Thymus (tissue), 11 donors: ENCODE data around the gene ABCA3. TPM values are rescaled to one million over a fixed set of nuclear protein-coding genes. Genes with fewer than 3 reads are reported as not detected.

Experiments used
- DNase-seq, 9 donors: peaks; one replicate each; pipeline ENCODE4 v3.0.0-alpha.2; 2013; ENCODE audit warnings: low spot score in 9 of 9, low read depth in 6 of 9, missing footprints in 1 of 9
- H3K27ac ChIP-seq, 2 donors: one replicate each; pipeline ENCODE4 v1.5.1; 2013; ENCODE audit warnings: control low read depth in 1 of 2, low read depth in 1 of 2, low read length in 1 of 2, mild to moderate bottlenecking in 1 of 2, moderate library complexity in 1 of 2
- H3K27me3 ChIP-seq, 2 donors: one replicate each; pipeline ENCODE4 v1.5.1; 2013; ENCODE audit warnings: low read length in 1 of 2; ENCODE audit not compliant: control insufficient read depth in 2 of 2, insufficient read depth in 1 of 2
- H3K36me3 ChIP-seq, 2 donors: one replicate each; pipeline ENCODE4 v1.5.1; 2013; ENCODE audit warnings: low read length in 1 of 2, mild to moderate bottlenecking in 1 of 2, moderate library complexity in 1 of 2; ENCODE audit not compliant: control insufficient read depth in 2 of 2, insufficient read depth in 2 of 2
- H3K4me1 ChIP-seq, 2 donors: one replicate each; pipeline ENCODE4 v1.5.1; 2013; ENCODE audit warnings: low read length in 2 of 2; ENCODE audit not compliant: control insufficient read depth in 2 of 2, insufficient read depth in 2 of 2
- H3K4me3 ChIP-seq, 2 donors: one replicate each; pipeline ENCODE4 v1.5.1; 2013; ENCODE audit warnings: low read length in 2 of 2, control low read depth in 1 of 2, mild to moderate bottlenecking in 1 of 2
- H3K9me3 ChIP-seq, 2 donors: one replicate each; pipeline ENCODE4 v1.5.1; 2013; ENCODE audit warnings: low read length in 1 of 2, mild to moderate bottlenecking in 1 of 2; ENCODE audit not compliant: control insufficient read depth in 2 of 2, insufficient read depth in 1 of 2
- WGBS: extraction: QIAGEN DNeasy Blood & Tissue Kit; methylation state at CpG from one replicate; pipeline ENCODE4 v1.1.7; 2013; 5-methylcytosine and 5-hydroxymethylcytosine counted together
- polyA plus RNA-seq: library from polyadenylated mRNA; stranded (reverse); fragments of 200-250 nt; gene quantifications from one replicate; pipeline ENCODE4 v1.2.3, GENCODE V29; 2013
- total RNA-seq: library from RNA; stranded (reverse); fragments of 120-200 nt; gene quantifications from one replicate; pipeline ENCODE4 v1.2.4, GENCODE V29; 2013
- donor health status: healthy.

ABCA3 gene
- total and polyA plus RNA-seq, 2 donors = 8.4 to 8.6 TPM

GRCh38 chr16:2337431-2338296, 2.9 kb downstream of the ABCA3 start:
- H3K27ac ChIP-seq = peak overlapping the region in 1 of 2 donors; percentile 69
- DNase-seq = no peak

GRCh38 chr16:2335286-2335895, 5.1 kb downstream of the ABCA3 start:
- WGBS = 71% methylated on average over 8 of the region's 8 CpGs
- Histone ChIP-seq H3K9me3 (peaks cover 0 to 11% of the 10 kb centered on the region in 2 donors), H3K4me3 (no peak overlapping the region), H3K27me3 (peaks cover 26 to 62% of the 10 kb centered on the region in 2 donors), H3K27ac (no peak overlapping the region), H3K4me1 (peaks cover 0 to 11% of the 10 kb centered on the region in 2 donors), H3K36me3 (no peaks in the 10 kb centered on the region)
- DNase-seq = peak in 1 of 9 donors; percentile 21

More at GRCh38 chr16:2337431-2338296, 2.9 kb downstream of the ABCA3 start:
- Histone ChIP-seq H3K4me1 (peaks cover 0 to 16% of the 10 kb centered on the region in 2 donors), H3K36me3 (no peaks in the 10 kb centered on the region), H3K27me3 (peaks cover 48 to 67% of the 10 kb centered on the region in 2 donors), H3K9me3 (peaks cover 4 to 20% of the 10 kb centered on the region in 2 donors), H3K4me3 (no peak overlapping the region)
- 93% methylated on average over 15 of the region's 15 CpGs for WGBS

GRCh38 chr16:2333772-2334379, 6.7 kb downstream of the ABCA3 start:
- no peaks in the 10 kb centered on the region for H3K36me3 ChIP-seq
- peaks cover 10 to 51% of the 10 kb centered on the region in 2 donors for H3K27me3 ChIP-seq
- WGBS = 91% methylated on average over 17 of the region's 17 CpGs
- DNase-seq = no peak
- peaks cover 0 to 4% of the 10 kb centered on the region in 2 donors for H3K4me1 ChIP-seq
- no peak overlapping the region for H3K27ac ChIP-seq
- no peak overlapping the region for H3K4me3 ChIP-seq
- peaks cover 0 to 3% of the 10 kb centered on the region in 2 donors for H3K9me3 ChIP-seq

- Histone ChIP-seq H3K4me3 (no peak overlapping the region), H3K27ac (no peak overlapping the region), H3K4me1 (peaks cover 0 to 2% of the 10 kb centered on the region in 2 donors), H3K36me3 (no peaks in the 10 kb centered on the region), H3K27me3 (peaks cover 6 to 47% of the 10 kb centered on the region in 2 donors), H3K9me3 (peaks cover 0 to 3% of the 10 kb centered on the region in 2 donors)
- 98% methylated on average over 9 of the region's 9 CpGs for WGBS
- DNase-seq = no peak
These were observed 7.3 kb downstream of the ABCA3 start for GRCh38 chr16:2333231-2333630.

- Histone ChIP-seq H3K4me1 (no peaks in the 10 kb centered on the region), H3K9me3 (no peaks in the 10 kb centered on the region), H3K4me3 (no peak overlapping the region), H3K27ac (no peak overlapping the region), H3K27me3 (peaks cover 0 to 40% of the 10 kb centered on the region in 2 donors), H3K36me3 (no peaks in the 10 kb centered on the region)
- DNase-seq = no peak
- 95% methylated on average over 5 of the region's 5 CpGs for WGBS
These were observed 8.6 kb downstream of the ABCA3 start for GRCh38 chr16:2331931-2332267.

- no peak for DNase-seq
- WGBS = 91% methylated on average over 23 of the region's 23 CpGs
- no peak overlapping the region for H3K4me3 ChIP-seq
- H3K9me3 ChIP-seq = no peaks in the 10 kb centered on the region
- H3K27ac ChIP-seq = no peak overlapping the region
- H3K4me1 ChIP-seq = no peaks in the 10 kb centered on the region
- H3K27me3 ChIP-seq = peaks cover 0 to 39% of the 10 kb centered on the region in 2 donors
- H3K36me3 ChIP-seq = no peaks in the 10 kb centered on the region
These were observed 9.2 kb downstream of the ABCA3 start for GRCh38 chr16:2331199-2331930.

GRCh38 chr16:2329532-2329931, 11.0 kb downstream of the ABCA3 start:
- Histone ChIP-seq H3K36me3 (no peaks in the 10 kb centered on the region), H3K4me1 (no peaks in the 10 kb centered on the region), H3K27ac (no peak overlapping the region), H3K27me3 (peaks cover 0 to 35% of the 10 kb centered on the region in 2 donors), H3K4me3 (no peak overlapping the region), H3K9me3 (no peaks in the 10 kb centered on the region)
- DNase-seq = no peak
- 95% methylated on average over 5 of the region's 5 CpGs for WGBS

- DNase-seq = no peak
- H3K27me3 ChIP-seq = peaks cover 0 to 32% of the 10 kb centered on the region in 2 donors
- no peaks in the 10 kb centered on the region for H3K36me3 ChIP-seq
- 93% methylated on average over 12 of the region's 12 CpGs for WGBS
- H3K4me1 ChIP-seq = no peaks in the 10 kb centered on the region
- H3K4me3 ChIP-seq = no peak overlapping the region
- H3K27ac ChIP-seq = no peak overlapping the region
- H3K9me3 ChIP-seq = no peaks in the 10 kb centered on the region
These were observed 12.1 kb downstream of the ABCA3 start for GRCh38 chr16:2328428-2328827.
